AG10803 (cell line): ENCODE data around the gene ABCG8.

Experiments
- DNase-seq: peaks from one replicate; pipeline ENCODE4 v3.0.0; 2010; ENCODE audit warnings: low read depth
- H3K4me3 ChIP-seq: 2 replicates; pipeline ENCODE4 v1.5.1; 2011; ENCODE audit warnings: mild to moderate bottlenecking, low read length, control low read depth
- TF ChIP-seq, protein P1 (sequence below): conservative IDR thresholded peaks from 2 replicates; pipeline ENCODE4 v1.5.1; 2011; ENCODE audit warnings: mild to moderate bottlenecking, low read length, control low read depth, inconsistent platforms

The ABCG8 gene

DNA sequence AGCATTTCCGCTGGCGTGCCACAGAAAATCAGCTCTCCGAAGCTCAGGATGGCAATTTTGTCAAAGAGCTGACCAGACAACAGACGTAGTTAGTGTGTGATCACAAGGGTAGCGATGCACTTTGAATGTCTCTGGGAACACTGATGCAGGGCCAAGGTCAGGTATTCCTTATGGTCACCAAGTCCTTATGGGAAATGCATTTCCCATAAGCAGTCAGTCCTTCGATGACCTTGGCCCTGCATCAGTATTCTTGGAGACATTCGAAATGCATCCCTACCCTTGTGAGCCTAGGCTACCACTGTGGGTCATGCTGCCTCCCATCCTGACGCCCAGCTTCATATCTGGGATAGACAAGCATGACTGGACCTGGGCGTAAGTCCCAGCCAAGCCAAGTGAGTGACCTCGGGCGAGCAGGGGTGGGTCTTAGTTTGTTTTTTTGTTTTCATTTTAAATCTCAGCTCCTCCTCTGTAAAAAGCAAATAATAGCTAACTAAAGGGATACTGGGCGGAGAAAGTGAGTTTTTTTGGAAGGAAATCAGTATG is 13.7 kb upstream of the ABCG8 start:
- TF ChIP-seq, protein P1, sequence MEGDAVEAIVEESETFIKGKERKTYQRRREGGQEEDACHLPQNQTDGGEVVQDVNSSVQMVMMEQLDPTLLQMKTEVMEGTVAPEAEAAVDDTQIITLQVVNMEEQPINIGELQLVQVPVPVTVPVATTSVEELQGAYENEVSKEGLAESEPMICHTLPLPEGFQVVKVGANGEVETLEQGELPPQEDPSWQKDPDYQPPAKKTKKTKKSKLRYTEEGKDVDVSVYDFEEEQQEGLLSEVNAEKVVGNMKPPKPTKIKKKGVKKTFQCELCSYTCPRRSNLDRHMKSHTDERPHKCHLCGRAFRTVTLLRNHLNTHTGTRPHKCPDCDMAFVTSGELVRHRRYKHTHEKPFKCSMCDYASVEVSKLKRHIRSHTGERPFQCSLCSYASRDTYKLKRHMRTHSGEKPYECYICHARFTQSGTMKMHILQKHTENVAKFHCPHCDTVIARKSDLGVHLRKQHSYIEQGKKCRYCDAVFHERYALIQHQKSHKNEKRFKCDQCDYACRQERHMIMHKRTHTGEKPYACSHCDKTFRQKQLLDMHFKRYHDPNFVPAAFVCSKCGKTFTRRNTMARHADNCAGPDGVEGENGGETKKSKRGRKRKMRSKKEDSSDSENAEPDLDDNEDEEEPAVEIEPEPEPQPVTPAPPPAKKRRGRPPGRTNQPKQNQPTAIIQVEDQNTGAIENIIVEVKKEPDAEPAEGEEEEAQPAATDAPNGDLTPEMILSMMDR, result no peak
- H3K4me3 ChIP-seq, result no peak overlapping the region
- DNase-seq, result no peak

DNA sequence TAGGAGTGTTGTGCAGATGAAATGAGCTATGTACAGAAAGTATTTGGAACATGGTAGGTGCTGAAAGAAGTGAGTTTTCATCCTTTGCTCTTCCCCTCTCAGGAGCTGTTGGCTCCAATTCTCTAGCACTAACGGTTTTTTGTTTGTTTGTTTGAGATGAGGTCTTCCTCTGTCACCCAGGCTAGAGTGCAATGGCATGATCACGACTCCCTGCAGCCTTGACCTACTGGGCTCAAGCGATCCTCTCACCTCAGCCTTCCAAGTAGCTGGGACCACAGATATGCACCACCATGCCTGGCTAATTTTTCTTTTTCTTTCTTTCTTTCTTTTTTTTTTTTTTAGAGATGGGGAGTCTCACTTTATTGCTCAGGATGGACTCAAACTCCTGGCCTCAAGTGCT is 12.9 kb upstream of the ABCG8 start:
- no peak overlapping the region for H3K4me3 ChIP-seq
- DNase-seq, result no peak
- TF ChIP-seq, protein P1, result no peak

DNA sequence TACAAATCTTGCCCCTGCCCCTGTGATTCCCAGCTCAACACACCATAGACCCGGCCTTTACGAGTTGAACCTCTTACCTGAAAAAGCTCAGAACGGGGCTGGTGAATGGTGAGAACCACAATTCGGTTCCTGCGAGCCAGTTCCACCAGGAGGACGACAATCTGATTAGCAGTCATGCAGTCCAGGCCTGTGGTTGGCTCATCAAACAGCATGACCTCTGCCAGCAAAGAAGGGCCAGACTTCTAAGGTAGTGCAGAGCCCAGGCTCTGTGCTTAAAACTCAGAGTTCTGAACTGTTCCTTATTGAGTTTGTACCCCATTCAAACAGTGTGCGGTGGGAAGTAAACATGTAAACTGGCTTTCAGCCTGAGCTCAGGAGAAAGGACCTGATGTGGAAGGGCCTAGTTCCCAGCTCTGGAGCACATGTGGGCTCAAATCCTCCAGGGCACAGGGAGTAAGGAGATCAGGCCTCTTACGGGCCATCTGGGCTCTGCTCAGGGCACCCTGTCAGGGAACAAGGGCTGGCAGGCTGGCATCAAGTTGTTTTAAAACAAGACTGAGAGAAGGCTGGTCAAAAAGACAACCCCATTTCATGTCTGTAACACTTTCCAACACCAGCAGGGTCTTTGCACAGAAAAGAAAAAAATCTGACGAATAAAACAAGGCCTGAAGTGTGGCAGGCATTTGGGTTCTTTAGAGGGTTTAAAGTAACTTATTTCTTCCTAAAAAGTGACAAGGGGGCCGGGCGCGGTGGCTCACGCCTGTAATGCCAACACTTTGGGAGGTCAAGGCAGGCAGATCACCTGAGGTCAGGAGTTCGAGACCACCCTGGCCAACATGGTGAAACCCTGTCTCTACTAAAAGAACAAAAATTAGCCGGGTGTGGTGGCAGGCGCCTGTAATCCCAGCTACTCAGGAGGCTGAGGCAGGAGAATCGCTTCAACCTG is 12.2 kb upstream of the ABCG8 start:
- TF ChIP-seq, protein P1, result no peak
- DNase-seq, result no peak
- H3K4me3 ChIP-seq, result no peak overlapping the region

DNA sequence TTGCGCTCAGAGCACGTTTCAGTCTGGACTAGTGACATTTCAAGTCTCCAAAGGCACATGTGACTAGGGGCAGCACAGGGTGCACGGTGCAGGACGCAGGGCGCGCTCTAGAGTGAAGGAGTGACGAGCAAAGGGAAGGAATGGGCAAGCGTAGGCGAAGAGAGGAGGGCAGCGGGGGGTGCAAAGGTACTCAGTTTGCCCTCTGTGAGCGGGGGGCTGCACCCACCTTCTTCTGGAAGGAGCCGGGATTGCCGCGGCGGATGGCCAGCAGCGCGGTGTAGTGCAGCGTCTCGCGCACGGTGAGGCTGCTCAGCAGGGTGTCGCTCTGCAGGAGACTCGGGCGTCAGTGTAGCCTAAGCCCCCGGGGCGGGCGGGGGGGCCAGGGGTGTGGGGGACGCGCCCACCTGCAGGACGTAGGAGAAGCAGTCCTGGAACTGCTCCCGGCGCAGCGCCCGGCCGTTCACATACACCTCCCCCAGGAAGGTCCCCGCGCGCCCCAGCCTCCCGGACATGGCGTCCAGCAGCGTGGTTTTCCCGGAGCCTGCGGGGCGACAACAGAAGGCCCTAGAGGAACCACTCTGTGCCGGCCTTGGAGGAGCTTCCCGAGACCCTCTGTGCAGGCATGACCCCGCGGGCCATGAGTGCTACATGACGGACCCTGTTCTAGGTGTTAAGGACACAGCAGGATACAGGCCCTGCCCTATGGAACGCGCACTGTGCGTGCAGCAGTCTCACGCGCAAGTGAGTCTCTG is 7.1 kb upstream of the ABCG8 start:
- TF ChIP-seq, protein P1, result no peak
- DNase-seq, result no peak
- no peak overlapping the region for H3K4me3 ChIP-seq

DNA sequence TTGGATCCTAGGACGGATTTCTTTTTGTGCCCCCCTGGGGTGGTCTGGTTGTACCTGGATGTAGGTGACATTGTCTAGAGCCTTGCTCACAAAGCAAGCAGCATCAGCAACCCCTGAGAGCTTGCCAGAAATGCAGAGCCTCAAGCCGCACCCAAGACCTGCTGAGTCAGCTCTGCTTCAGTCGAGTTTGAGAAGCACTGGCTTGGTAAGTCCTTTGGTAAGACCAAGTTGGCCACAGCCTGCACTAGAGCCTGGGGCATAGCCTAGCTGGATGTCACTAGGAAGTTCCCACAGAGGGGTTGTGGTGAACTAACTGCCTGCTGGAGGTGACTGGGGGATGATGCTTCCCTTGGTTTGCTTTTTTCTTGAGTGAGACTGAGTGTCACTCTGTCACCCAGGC is 6.3 kb upstream of the ABCG8 start:
- TF ChIP-seq, protein P1, result no peak
- DNase-seq, result peak; percentile 4
- H3K4me3 ChIP-seq, result no peak overlapping the region

DNA sequence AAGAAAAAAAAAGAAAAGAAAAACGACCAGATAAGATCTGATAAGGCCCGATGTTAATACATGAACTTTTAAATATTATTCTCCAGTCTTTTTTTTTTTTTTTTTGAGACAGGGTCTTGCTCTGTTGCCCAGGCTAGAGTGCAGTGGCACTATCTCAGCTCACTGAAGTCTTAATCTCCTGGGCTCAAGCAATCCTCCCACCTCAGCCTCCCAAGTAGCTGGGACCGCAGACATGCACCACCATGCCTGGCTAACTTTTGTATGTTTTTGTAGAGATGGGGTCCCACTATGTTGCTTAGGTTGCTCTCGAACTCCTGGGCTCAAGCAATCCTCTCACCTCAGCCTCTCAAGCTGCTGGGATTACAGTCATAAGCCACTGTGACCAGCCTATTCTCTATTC is 1.7 kb upstream of the ABCG8 start:
- H3K4me3 ChIP-seq, result no peak overlapping the region
- no peak for DNase-seq
- TF ChIP-seq, protein P1, result no peak
